HepG2 (cell line): Measurements from ENCODE around the gene GLUL. TPM values are rescaled to one million over a fixed set of nuclear protein-coding genes. Genes with fewer than 3 reads are reported as not detected.
A peak's percentile ranks its signal among the peaks of the same experiment; 100 is the strongest.

Experiments
- ATAC-seq: fragments of 200-7000 bp; cut with Tn5 transposase; 3 replicates; pipeline ENCODE4 v1.9.1; 2020; ENCODE audit warnings: mild to moderate bottlenecking, moderate library complexity
- BruUV-seq: library from RNA; stranded (reverse); fragments of 400-500 nt; replicated peaks from 2 replicates; lab custom pipeline; 2021; lab: Mats Ljungman, UMichigan
- CTCF ChIA-PET: fragments of 300-600 bp; formaldehyde crosslinking; extraction: SDS; loops from one replicate; lab custom pipeline; 2021; ENCODE audit warnings: low total read pairs, inconsistent platforms, low intra/inter-chr PET ratio; lab: Yijun Ruan, JAX
- POLR2A ChIA-PET: fragments of 350-600 bp; sonication (Branson Sonifier 250); formaldehyde crosslinking; loops from one replicate; lab custom pipeline; 2020; ENCODE audit warnings: antibody characterized with exemption, inconsistent platforms; lab: Yijun Ruan, JAX
- DNase-seq: peaks from one replicate; pipeline ENCODE4 v3.0.0-alpha.2; 2015; ENCODE audit warnings: low spot score
- FAIRE-seq: peaks from 3 replicates; lab custom pipeline; 2011; peaks lifted over from hg19 to GRCh38; lab: Jason Lieb, UNC
- H2AFZ ChIP-seq: one replicate; pipeline ENCODE4 v1.6.1; 2011; ENCODE audit warnings: low read length, inconsistent platforms
- H3K27ac ChIP-seq: fragments of 300-600 bp; 3 replicates; pipeline ENCODE4 v1.8.0; 2011; ENCODE audit warnings: mixed run types, mild to moderate bottlenecking, mixed read lengths, low read length, inconsistent platforms; ENCODE audit not compliant: insufficient read depth; ENCODE audit errors: extremely low read length
- H3K27me3 ChIP-seq, 2 experiments: fragments of 200-600 bp in 1 of 2; 2 replicates in 1 of 2; 3 replicates in 1 of 2; pipeline versions ENCODE4 v1.6.0 to v1.8.0; 2011; ENCODE audit warnings: low read length in 2 of 2, mild to moderate bottlenecking in 2 of 2, moderate library complexity in 2 of 2, inconsistent platforms in 1 of 2; ENCODE audit not compliant: insufficient read depth in 2 of 2, control insufficient read depth in 1 of 2
- H3K36me3 ChIP-seq, 2 experiments: fragments of 200-600 bp in 1 of 2; replicated peaks in 1 of 2; 2 replicates in 1 of 2; 3 replicates in 1 of 2; pipeline versions ENCODE4 v1.5.1 to v1.8.0; 2011; ENCODE audit warnings: low read length in 2 of 2, inconsistent platforms in 1 of 2; ENCODE audit not compliant: insufficient read depth in 2 of 2, control insufficient read depth in 1 of 2
- H3K4me1 ChIP-seq: 2 replicates; pipeline ENCODE4 v1.5.1; 2012; ENCODE audit warnings: low read length, inconsistent platforms; ENCODE audit not compliant: insufficient read depth
- H3K4me2 ChIP-seq: 2 replicates; pipeline ENCODE4 v1.6.0; 2011; ENCODE audit warnings: low read depth, low read length, inconsistent platforms
- H3K4me3 ChIP-seq, 3 experiments: fragments of 200-600 bp in 1 of 3; sonication (generic), shearing (Covaris generic) in 1 of 3; replicated peaks in 1 of 3; 2 replicates each; pipeline ENCODE4 v1.5.1; 2011 to 2016; ENCODE audit warnings: low read length in 3 of 3, inconsistent platforms in 2 of 3, low read depth in 2 of 3, mild to moderate bottlenecking in 2 of 3, control low read depth in 1 of 3, mixed read lengths in 1 of 3; ENCODE audit not compliant: insufficient read depth in 1 of 3
- H3K79me2 ChIP-seq: one replicate; pipeline ENCODE4 v1.6.1; 2011; ENCODE audit warnings: low read length, inconsistent platforms; ENCODE audit not compliant: insufficient read depth
- H3K9ac ChIP-seq: 2 replicates; pipeline ENCODE4 v1.6.0; 2011; ENCODE audit warnings: mild to moderate bottlenecking, low read depth, low read length, inconsistent platforms; ENCODE audit not compliant: insufficient read depth
- H3K9me3 ChIP-seq: 2 replicates; pipeline ENCODE4 v1.5.1; 2012; ENCODE audit warnings: mild to moderate bottlenecking, low read length
- H4K20me1 ChIP-seq: 2 replicates; pipeline ENCODE4 v1.6.0; 2011; ENCODE audit warnings: inconsistent platforms, mild to moderate bottlenecking, low read length, moderate library complexity; ENCODE audit not compliant: insufficient read depth
- ATM ChIP-seq: fragments of 450-650 bp; IDR thresholded peaks from 2 replicates; pipeline ENCODE4 v1.7.1; 2017; ENCODE audit warnings: mild to moderate bottlenecking, borderline replicate concordance
- CBX2 ChIP-seq, 2 experiments: fragments of 200-600 bp in 1 of 2; sonication (generic); formaldehyde crosslinking in 1 of 2; IDR thresholded peaks; 2 replicates each; pipeline versions ENCODE4 v1.7.0 to v1.8.1; 2018 to 2022; ENCODE audit warnings: low read depth in 2 of 2, low read length in 1 of 2, mild to moderate bottlenecking in 1 of 2, missing genetic modification reagents in 1 of 2
- CEBPB ChIP-seq: IDR thresholded peaks from 2 replicates; pipeline ENCODE4 v1.6.1; 2011; ENCODE audit warnings: low read depth, low read length, improper control_type of control experiment, borderline replicate concordance
- CEBPG ChIP-seq: IDR thresholded peaks from 2 replicates; pipeline ENCODE4 v1.6.1; 2016
- FOXA1 ChIP-seq, 2 experiments: fragments of 450-650 bp in 1 of 2; sonication (generic) in 1 of 2; formaldehyde crosslinking in 1 of 2; IDR thresholded peaks; 2 replicates each; pipeline versions ENCODE4 v1.4.0 to v1.6.1; 2016 to 2020; ENCODE audit warnings: missing genetic modification reagents in 1 of 2
- HOXD1 ChIP-seq: sonication (generic); formaldehyde crosslinking; IDR thresholded peaks from 2 replicates; pipeline ENCODE4 v1.5.0; 2020; ENCODE audit warnings: missing genetic modification reagents
- MEIS2 ChIP-seq: sonication (generic); formaldehyde crosslinking; IDR thresholded peaks from 2 replicates; pipeline ENCODE4 v1.9.0; 2021; ENCODE audit warnings: mild to moderate bottlenecking, missing genetic modification reagents
- SETDB1 ChIP-seq: sonication (generic); formaldehyde crosslinking; IDR thresholded peaks from 2 replicates; pipeline ENCODE4 v1.5.1; 2020; ENCODE audit warnings: missing genetic modification reagents, mild to moderate bottlenecking, borderline replicate concordance
- SYNCRIP ChIP-seq: fragments of 200-400 bp; formaldehyde crosslinking; IDR thresholded peaks from 2 replicates; pipeline ENCODE4 v1.6.1; 2018; ENCODE audit warnings: mild to moderate bottlenecking, low read depth, low read length; ENCODE audit not compliant: insufficient read depth
- WIZ ChIP-seq: sonication (generic); formaldehyde crosslinking; IDR thresholded peaks from 2 replicates; pipeline ENCODE4 v1.5.1; 2020; ENCODE audit warnings: mild to moderate bottlenecking, missing genetic modification reagents
- XRCC5 ChIP-seq: fragments of 200-400 bp; formaldehyde crosslinking; optimal IDR thresholded peaks from 2 replicates; pipeline ENCODE3; 2017; ENCODE audit warnings: mild to moderate bottlenecking, low read length
- ZGPAT ChIP-seq: IDR thresholded peaks from 2 replicates; pipeline ENCODE4 v1.6.1; 2016; ENCODE audit warnings: mild to moderate bottlenecking
- ZNF570 ChIP-seq: sonication (generic); formaldehyde crosslinking; IDR thresholded peaks from 2 replicates; pipeline ENCODE4 v1.4.0; 2020; ENCODE audit warnings: mild to moderate bottlenecking, missing genetic modification reagents, borderline replicate concordance
- WGBS: methylation state at CpG from one replicate; pipeline ENCODE4 v1.1.6; 2017; ENCODE audit warnings: low lambda C conversion rate; 5-methylcytosine and 5-hydroxymethylcytosine counted together
- in situ Hi-C: cut with HindIII; loops from 2 replicates; pipeline ENCODE4 v1.10.0; 2017; ENCODE audit warnings: low pct_unique_long_range_greater_than_20kb; ENCODE audit not compliant: extremely low pct_ligation_motif_present
- intact Hi-C: fragments of 100-400 bp; cut with micrococcal nuclease; formaldehyde crosslinking; loops from one replicate; pipeline ENCODE4 v1.10.0; 2022; ENCODE audit not compliant: unreplicated experiment
- polyA plus RNA-seq, 8 experiments: library from polyadenylated mRNA; depleted of rRNA in 3 of 8; stranded (reverse) in 7 of 8; unstranded in 1 of 8; fragments of >200 nt; fragmentation: Illumina TruSeq in 4 of 8; extraction: Trizol in 4 of 8; gene quantifications; 2 replicates each; pipeline versions ENCODE4 v1.2.1 to v1.2.3, GENCODE V29; 2011 to 2016; ENCODE audit warnings: low read depth in 4 of 8, missing spikeins in 1 of 8, mixed read lengths in 1 of 8; ENCODE audit not compliant: insufficient read depth in 1 of 8
- total RNA-seq, 5 experiments: library from RNA; depleted of rRNA; stranded (reverse); fragments of >200 nt; fragmentation: Illumina TruSeq; extraction: Trizol; gene quantifications; 2 replicates each; pipeline ENCODE4 v1.2.3, GENCODE V29; 2016; ENCODE audit warnings: low read depth in 1 of 5

Gene GLUL
- total and polyA plus RNA-seq, 2 of the 13 experiments (the other 11 are each of a cell fraction or from before 2014, with no cell fraction given): 423 to 827 TPM

GRCh38 chr1:182347019-182347418 is 44.6 kb downstream of the GLUL start:
- no peak overlapping the region for H3K9ac ChIP-seq
- no peak overlapping the region for H2AFZ ChIP-seq
- H3K27ac ChIP-seq: no peak overlapping the region
- FAIRE-seq (no peak), DNase-seq (no peak), ATAC-seq (no peak)
- peaks cover 21% of the 10 kb centered on the region for H3K4me1 ChIP-seq
- H3K4me2 ChIP-seq: no peak overlapping the region
- POLR2A ChIA-PET: no interaction called here
- H3K79me2 ChIP-seq: no peaks in the 10 kb centered on the region
- intact Hi-C loops: no loop called here
- TF ChIP-seq ATM: no peak
- no peak for TF ChIP-seq SETDB1
- H3K9me3 ChIP-seq: no peaks in the 10 kb centered on the region
- CTCF ChIA-PET: no interaction called here
- in situ Hi-C loops: no loop called here
- no peak overlapping the region for H3K4me3 ChIP-seq
- 31% methylated on average over 5 of the region's 5 CpGs for WGBS
- no peaks in the 10 kb centered on the region for H3K36me3 ChIP-seq
- BruUV-seq: no TSS peak
- H3K27me3 ChIP-seq: peaks cover 0 to 4% of the 10 kb centered on the region in 2 experiments; a peak in 2 of 5 replicates
- no peaks in the 10 kb centered on the region for H4K20me1 ChIP-seq

GRCh38 chr1:182340233-182341058 is 51.1 kb downstream of the GLUL start:
- DNase-seq (peak; percentile 37), FAIRE-seq (peak; percentile 59), ATAC-seq (peak; percentile 81)
- WGBS: 4% methylated on average over 9 of the region's 10 CpGs
- Histone ChIP-seq H3K9ac (peak overlapping the region; percentile 56; the same call in 1 of the 2 replicates), H3K4me1 (peaks cover 56% of the 10 kb centered on the region), H3K79me2 (no peaks in the 10 kb centered on the region), H2AFZ (peak overlapping the region; percentile 87), H4K20me1 (no peaks in the 10 kb centered on the region), H3K4me2 (peak overlapping the region; percentile 85), H3K9me3 (no peaks in the 10 kb centered on the region), H3K4me3 (peak overlapping the region; percentile 25 to 68 (median 38)), H3K27ac (no peak overlapping the region), H3K36me3 (no peaks in the 10 kb centered on the region), H3K27me3 (no peaks in the 10 kb centered on the region; a peak in 1 of 5 replicates)
- intact Hi-C loops (no loop called here), in situ Hi-C loops (no loop called here)
- POLR2A ChIA-PET: interaction anchor here (1.1 to 2.1 kb wide), 6 partner anchors 39 to 52 kb away, joined by 3 to 12 read pairs (median 6); partner anchors contain the start of gene GLUL
- BruUV-seq: no TSS peak
- CTCF ChIA-PET: no interaction called here
- TF ChIP-seq WIZ: no peak
- no peak for TF ChIP-seq SYNCRIP
- TF ChIP-seq MEIS2 (CRISPR knock-in tag): no peak
- TF ChIP-seq HOXD1 (CRISPR knock-in tag): 0 out of 2 replicates have a peak, but pooled peaks have one; percentile 14
- TF ChIP-seq ZNF570 (CRISPR knock-in tag): no peak
- TF ChIP-seq CEBPB: peak; percentile 56; the same call in 1 of the 2 replicates
- TF ChIP-seq FOXA1 (IDR thresholded peaks at IDR 0.05): no peak
- TF ChIP-seq FOXA1 (CRISPR knock-in tag; IDR thresholded peaks at IDR 0.05): 0 out of 2 replicates have a peak, but pooled peaks have one; percentile 9
- TF ChIP-seq XRCC5: peak; percentile 27
- 0 out of 2 replicates have a peak, but pooled peaks have one; percentile 21 for TF ChIP-seq ZGPAT (CRISPR knock-in tag)
- no peak; the same call in none of the 2 replicates for TF ChIP-seq CEBPG
- no peak for TF ChIP-seq CBX2 (IDR thresholded peaks at IDR 0.05; ENCODE audit: low read depth, low read length)
- no peak for TF ChIP-seq CBX2 (CRISPR knock-in tag; IDR thresholded peaks at IDR 0.05; ENCODE audit: low read depth)
